GM12878 (cell line): ENCODE data around the gene TEF. TPM values are rescaled to one million over a fixed set of nuclear protein-coding genes. Genes with fewer than 3 reads are reported as not detected.
"Not testable (repeated sequence)": the region's sequence is repeated elsewhere in the genome, so short reads cannot be mapped to it uniquely, and the experiment has no call there.

Source experiments
- ATAC-seq: fragments of 200-7000 bp; cut with Tn5 transposase; 3 replicates; pipeline ENCODE4 v1.9.1; 2020; ENCODE audit warnings: mild to moderate bottlenecking, moderate library complexity
- BruUV-seq: library from RNA; stranded (reverse); fragments of 400-500 nt; replicated peaks from 2 replicates; lab custom pipeline; 2021; lab: Mats Ljungman, UMichigan
- CTCF ChIA-PET: fragments of 300-600 bp; sonication (Branson Sonifier 250); formaldehyde crosslinking; extraction: SDS; loops from one replicate; lab custom pipeline; 2021; ENCODE audit warnings: inconsistent platforms; lab: Yijun Ruan, JAX
- POLR2A ChIA-PET: fragments of 350-600 bp; formaldehyde crosslinking; extraction: SDS; loops from one replicate; lab custom pipeline; 2021; ENCODE audit warnings: inconsistent platforms; lab: Charles Lee
- RAD21 ChIA-PET: fragments of 300-600 bp; sonication (Branson Sonifier 250); formaldehyde crosslinking; loops from one replicate; lab custom pipeline; 2023; ENCODE audit warnings: antibody characterized with exemption; ENCODE audit not compliant: unreplicated experiment; lab: Charles Lee
- SMC1A ChIA-PET: fragments of 300-600 bp; sonication (Branson Sonifier 250); formaldehyde crosslinking; loops from one replicate; lab custom pipeline; 2023; ENCODE audit not compliant: unreplicated experiment, uncharacterized antibody; lab: Charles Lee
- DNase-seq: peaks from one replicate; pipeline ENCODE4 v3.0.0-alpha.2; 2011; ENCODE audit warnings: low read depth, low spot score
- FAIRE-seq: peaks from 3 replicates; lab custom pipeline; 2011; peaks lifted over from hg19 to GRCh38; lab: Jason Lieb, UNC
- H2AFZ ChIP-seq: 2 replicates; pipeline ENCODE4 v1.6.0; 2011; ENCODE audit warnings: low read depth, low read length, control low read depth; ENCODE audit not compliant: control insufficient read depth
- H3K27ac ChIP-seq: 2 replicates; pipeline ENCODE4 v1.5.1; 2011; ENCODE audit warnings: control low read depth; ENCODE audit not compliant: control insufficient read depth, insufficient read depth
- H3K27me3 ChIP-seq, 2 experiments: replicated peaks in 1 of 2; 2 replicates each; pipeline versions ENCODE4 v1.6.0 to v1.6.1; 2011; ENCODE audit warnings: low read length in 1 of 2; ENCODE audit not compliant: control insufficient read depth in 2 of 2, insufficient read depth in 2 of 2
- H3K36me3 ChIP-seq, 2 experiments: 2 replicates each; pipeline ENCODE4 v1.5.1; 2011; ENCODE audit warnings: low read length in 1 of 2; ENCODE audit not compliant: control insufficient read depth in 2 of 2, insufficient read depth in 2 of 2
- H3K4me1 ChIP-seq: 2 replicates; pipeline ENCODE4 v1.6.1; 2011; ENCODE audit warnings: mild to moderate bottlenecking, low read length, moderate library complexity, mixed read lengths; ENCODE audit not compliant: control insufficient read depth, insufficient read depth
- H3K4me2 ChIP-seq: 2 replicates; pipeline ENCODE4 v1.6.0; 2011; ENCODE audit warnings: control low read depth; ENCODE audit not compliant: control insufficient read depth, insufficient read depth
- H3K4me3 ChIP-seq: fragments of 200-600 bp; sonication (generic); 2 replicates; pipeline ENCODE4 v1.5.1; 2016
- H3K79me2 ChIP-seq: 2 replicates; pipeline ENCODE4 v1.6.0; 2011; ENCODE audit warnings: low read length; ENCODE audit not compliant: control insufficient read depth, insufficient read depth
- H3K9ac ChIP-seq: 2 replicates; pipeline ENCODE4 v1.8.0; 2011; ENCODE audit warnings: low read length, control low read depth, mixed read lengths; ENCODE audit not compliant: control insufficient read depth, insufficient read depth
- H3K9me3 ChIP-seq: replicated peaks from 3 replicates; pipeline ENCODE4 v1.5.1; 2011; ENCODE audit warnings: mild to moderate bottlenecking, low read length; ENCODE audit not compliant: control insufficient read depth, insufficient read depth
- H4K20me1 ChIP-seq: 2 replicates; pipeline ENCODE4 v1.6.0; 2011; ENCODE audit not compliant: control insufficient read depth, insufficient read depth
- WGBS: methylation state at CpG from one replicate; pipeline ENCODE4 v1.1.6; 2016; ENCODE audit warnings: low lambda C conversion rate; ENCODE audit not compliant: insufficient replicate concordance, insufficient coverage; ENCODE audit errors: missing lambda C conversion rate; 5-methylcytosine and 5-hydroxymethylcytosine counted together
- in situ Hi-C: fragments of 300-500 bp; cut with MboI; formaldehyde crosslinking; loops from 9 replicates; pipeline ENCODE4 v1.14.3; 2018; ENCODE audit warnings: mixed read lengths
- intact Hi-C: fragments of 100-400 bp; cut with micrococcal nuclease; formaldehyde crosslinking; loops from one replicate; pipeline ENCODE4 v1.14.2; 2022; ENCODE audit not compliant: unreplicated experiment
- polyA plus RNA-seq, 11 experiments: library from polyadenylated mRNA; depleted of rRNA in 4 of 11; unstranded in 6 of 11; stranded (reverse) in 5 of 11; fragments of >200 nt; fragmentation: Nextera tagmentation in 4 of 11; fragmentation: Illumina TruSeq in 1 of 11; extraction: Ambion mirVana in 4 of 11; extraction: Trizol in 1 of 11; gene quantifications; 1 replicate in 1 of 11; 2 replicates in 10 of 11; pipeline versions ENCODE4 v1.2.1 to v1.2.3, GENCODE V29; 2011 to 2016; ENCODE audit warnings: inconsistent platforms in 2 of 11, missing spikeins in 2 of 11, low read depth in 1 of 11
- total RNA-seq, 4 experiments: library from RNA; depleted of rRNA in 3 of 4; stranded (reverse); fragments of >200 nt in 3 of 4; fragmentation: Illumina TruSeq in 1 of 4; extraction: Trizol in 1 of 4; gene quantifications; 2 replicates each; pipeline versions ENCODE4 v1.2.1 to v1.2.3, GENCODE V29; 2013 to 2021

TEF gene
- total and polyA plus RNA-seq, 10 of the 15 experiments (the other 5 are each of a cell fraction or from before 2014, with no cell fraction given) = 0.23 to 4.9 (median 3.2) TPM

DNA sequence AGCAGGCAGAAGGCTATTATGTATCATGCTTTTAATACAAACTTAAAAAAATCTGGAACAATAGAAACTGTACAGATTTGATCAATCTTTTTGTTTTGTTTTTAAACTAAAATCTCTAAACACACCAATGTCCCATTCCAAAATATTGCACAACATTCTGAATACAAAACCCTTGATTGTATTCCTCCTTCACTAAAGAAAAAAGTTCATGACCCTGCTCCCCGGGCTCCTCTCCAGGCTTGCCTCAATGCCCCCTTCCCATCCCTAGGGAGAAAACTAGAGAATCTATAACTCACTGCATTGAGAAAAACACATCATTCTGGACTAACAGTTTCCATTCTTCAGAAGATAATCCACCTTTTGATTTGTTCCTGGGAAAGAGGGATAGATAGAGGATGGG, 51.7 kb downstream of the TEF start:
- 89% methylated on average over 1 of the region's 1 CpG for WGBS
- POLR2A ChIA-PET, H4K20me1 ChIP-seq, H3K4me1 ChIP-seq, DNase-seq, ATAC-seq, H3K9ac ChIP-seq, H2AFZ ChIP-seq, H3K4me3 ChIP-seq, RAD21 ChIA-PET, H3K4me2 ChIP-seq, H3K27ac ChIP-seq, SMC1A ChIA-PET, H3K79me2 ChIP-seq, CTCF ChIA-PET, H3K27me3 ChIP-seq, in situ Hi-C loops, intact Hi-C loops, FAIRE-seq, H3K9me3 ChIP-seq, BruUV-seq: not testable (repeated sequence)
- H3K36me3 ChIP-seq = peaks cover 14 to 18% of the 10 kb centered on the region in 2 experiments; a peak in 3 of 4 replicates

GRCh38 chr22:41434361-41435003, 52.7 kb downstream of the TEF start:
- RAD21 ChIA-PET, CTCF ChIA-PET, H3K9ac ChIP-seq, H3K4me3 ChIP-seq, H2AFZ ChIP-seq, H4K20me1 ChIP-seq, H3K4me2 ChIP-seq, H3K9me3 ChIP-seq, H3K4me1 ChIP-seq, H3K79me2 ChIP-seq, intact Hi-C loops, DNase-seq, H3K27me3 ChIP-seq, ATAC-seq, H3K27ac ChIP-seq, SMC1A ChIA-PET, BruUV-seq, FAIRE-seq, in situ Hi-C loops: not testable (repeated sequence)
- POLR2A ChIA-PET = interaction anchor here (0.5 kb wide), 1 partner anchor 9 kb away, joined by 4 read pairs; no protein-coding TSS in a partner anchor
- WGBS = 82% methylated on average over 5 of the region's 5 CpGs
- H3K36me3 ChIP-seq = peaks cover 14 to 18% of the 10 kb centered on the region in 2 experiments; a peak in 3 of 4 replicates
